ENCODE measurements around the gene MICAL2.

MICAL2 gene

GRCh38 chr11:12266132-12266531 is 155.7 kb downstream of the MICAL2 start:
- TF ChIP-seq, protein P1, sequence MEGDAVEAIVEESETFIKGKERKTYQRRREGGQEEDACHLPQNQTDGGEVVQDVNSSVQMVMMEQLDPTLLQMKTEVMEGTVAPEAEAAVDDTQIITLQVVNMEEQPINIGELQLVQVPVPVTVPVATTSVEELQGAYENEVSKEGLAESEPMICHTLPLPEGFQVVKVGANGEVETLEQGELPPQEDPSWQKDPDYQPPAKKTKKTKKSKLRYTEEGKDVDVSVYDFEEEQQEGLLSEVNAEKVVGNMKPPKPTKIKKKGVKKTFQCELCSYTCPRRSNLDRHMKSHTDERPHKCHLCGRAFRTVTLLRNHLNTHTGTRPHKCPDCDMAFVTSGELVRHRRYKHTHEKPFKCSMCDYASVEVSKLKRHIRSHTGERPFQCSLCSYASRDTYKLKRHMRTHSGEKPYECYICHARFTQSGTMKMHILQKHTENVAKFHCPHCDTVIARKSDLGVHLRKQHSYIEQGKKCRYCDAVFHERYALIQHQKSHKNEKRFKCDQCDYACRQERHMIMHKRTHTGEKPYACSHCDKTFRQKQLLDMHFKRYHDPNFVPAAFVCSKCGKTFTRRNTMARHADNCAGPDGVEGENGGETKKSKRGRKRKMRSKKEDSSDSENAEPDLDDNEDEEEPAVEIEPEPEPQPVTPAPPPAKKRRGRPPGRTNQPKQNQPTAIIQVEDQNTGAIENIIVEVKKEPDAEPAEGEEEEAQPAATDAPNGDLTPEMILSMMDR (conservative IDR thresholded peaks at IDR 0.05; ENCODE audit: low read depth, low read length): no peak
- no peak for DNase-seq (ENCODE audit: low read depth)

GRCh38 chr11:12266943-12267342 is 156.6 kb downstream of the MICAL2 start:
- TF ChIP-seq, protein P1 (conservative IDR thresholded peaks at IDR 0.05; ENCODE audit: low read depth, low read length): no peak
- DNase-seq (ENCODE audit: low read depth): no peak

More at GRCh38 chr11:12266132-12266531, 155.7 kb downstream of the MICAL2 start:
- no peak overlapping the region for H3K4me3 ChIP-seq (ENCODE audit: low read length)

GRCh38 chr11:12267921-12268320 is 157.5 kb downstream of the MICAL2 start:
- H3K4me3 ChIP-seq (ENCODE audit: low read length): no peak overlapping the region
- TF ChIP-seq, protein P1 (conservative IDR thresholded peaks at IDR 0.05; ENCODE audit: low read depth, low read length): no peak
- no peak for DNase-seq (ENCODE audit: low read depth)

More at GRCh38 chr11:12266943-12267342, 156.6 kb downstream of the MICAL2 start:
- no peak overlapping the region for H3K4me3 ChIP-seq (ENCODE audit: low read length)

DNA sequence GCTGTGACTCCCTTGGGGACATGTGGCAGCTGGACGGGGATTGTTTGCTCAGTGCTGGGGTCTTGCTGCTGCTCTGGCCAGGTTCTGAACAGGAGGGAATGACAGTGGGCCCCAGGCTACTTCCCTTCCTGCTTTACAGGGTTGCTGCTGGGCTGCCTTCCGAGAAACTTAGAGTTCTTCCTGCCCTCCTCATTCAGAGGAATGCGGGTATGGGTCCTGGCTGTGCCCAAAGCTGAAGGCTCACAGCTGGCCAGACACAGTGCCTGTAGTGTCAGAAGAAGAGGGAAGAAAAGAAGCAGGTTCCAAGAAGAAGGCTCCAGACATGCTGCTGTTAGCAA is 158.7 kb downstream of the MICAL2 start:
- TF ChIP-seq, protein P1 (conservative IDR thresholded peaks at IDR 0.05; ENCODE audit: low read depth, low read length): no peak
- H3K4me3 ChIP-seq (ENCODE audit: low read length): no peak overlapping the region
- no peak for DNase-seq (ENCODE audit: low read depth)

- no peak overlapping the region for H3K4me3 ChIP-seq (ENCODE audit: low read length)
- no peak for DNase-seq (ENCODE audit: low read depth)
- TF ChIP-seq, protein P1 (conservative IDR thresholded peaks at IDR 0.05; ENCODE audit: low read depth, low read length): no peak
These were observed 159.2 kb downstream of the MICAL2 start for GRCh38 chr11:12269446-12270214.

- TF ChIP-seq, protein P1 (conservative IDR thresholded peaks at IDR 0.05; ENCODE audit: low read depth, low read length): no peak
- H3K4me3 ChIP-seq (ENCODE audit: low read length): no peak overlapping the region
- no peak for DNase-seq (ENCODE audit: low read depth)
These were observed 159.9 kb downstream of the MICAL2 start for GRCh38 chr11:12270215-12270797.

- H3K4me3 ChIP-seq (ENCODE audit: low read length): no peak overlapping the region
- no peak for DNase-seq (ENCODE audit: low read depth)
- TF ChIP-seq, protein P1 (conservative IDR thresholded peaks at IDR 0.05; ENCODE audit: low read depth, low read length): no peak
These were observed 160.4 kb downstream of the MICAL2 start for GRCh38 chr11:12270817-12271216.

Data from retinal pigment epithelial cell (primary cell).